Activated naive CD8-positive, alpha-beta T cell treated with anti-CD3 and anti-CD28 coated beads for 36 hours (primary cell): Measurements from ENCODE around the gene PTPRR. TPM values are rescaled to one million over a fixed set of nuclear protein-coding genes. Genes with fewer than 3 reads are reported as not detected.

Experiments
- DNase-seq: peaks from one replicate; pipeline ENCODE4 v3.0.0; 2021
- H3K27ac Mint-ChIP-seq: one replicate; pipeline ENCODE4 v1.8.0; 2022; ENCODE audit warnings: mild to moderate bottlenecking, moderate library complexity, mixed read lengths
- H3K27me3 Mint-ChIP-seq: one replicate; pipeline ENCODE4 v1.8.0; 2022; ENCODE audit warnings: mild to moderate bottlenecking, mixed read lengths
- H3K36me3 Mint-ChIP-seq: one replicate; pipeline ENCODE4 v1.8.0; 2021; ENCODE audit warnings: mild to moderate bottlenecking, mixed read lengths
- H3K4me1 Mint-ChIP-seq: one replicate; pipeline ENCODE4 v1.8.0; 2021; ENCODE audit warnings: mixed read lengths
- H3K4me3 Mint-ChIP-seq: one replicate; pipeline ENCODE4 v1.8.0; 2022; ENCODE audit warnings: mild to moderate bottlenecking, moderate library complexity, mixed read lengths
- H3K9me3 Mint-ChIP-seq: one replicate; pipeline ENCODE4 v1.8.0; 2022; ENCODE audit warnings: mixed read lengths
- total RNA-seq, 2 experiments: library from RNA; stranded (reverse); gene quantifications; one replicate each; pipeline ENCODE4 v1.2.3, GENCODE V29; 2021

The PTPRR gene
- total RNA-seq, 2 experiments from 2014 or later: not detected

GRCh38 chr12:70928071-70928470 lies 7.5 kb upstream of the PTPRR start:
- Mint-ChIP-seq H3K27me3 (no peaks in the 10 kb centered on the region), H3K27ac (no peak overlapping the region)
- DNase-seq: no peak

DNA sequence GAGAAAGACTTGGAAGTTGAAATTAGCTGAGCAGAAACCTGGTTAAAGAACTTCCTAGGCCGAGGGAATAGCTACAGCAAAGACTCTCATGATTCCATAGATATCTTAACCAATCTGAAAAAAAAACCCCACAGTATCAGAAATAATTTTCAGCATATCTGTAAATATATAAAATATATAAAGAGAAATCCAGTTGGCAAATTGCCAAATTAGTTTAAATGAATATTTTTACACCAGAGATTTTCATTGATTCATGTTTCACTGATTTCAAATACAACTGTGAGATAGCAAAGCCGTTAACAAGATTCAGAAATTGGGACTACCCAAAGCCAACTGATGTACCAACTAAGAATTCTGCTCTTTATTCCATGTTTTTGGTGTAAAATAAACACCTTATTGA lies 6.8 kb upstream of the PTPRR start:
- H3K27me3 Mint-ChIP-seq: no peaks in the 10 kb centered on the region
- H3K36me3 Mint-ChIP-seq: no peaks in the 10 kb centered on the region
- H3K27ac Mint-ChIP-seq: no peak overlapping the region
- no peaks in the 10 kb centered on the region for H3K9me3 Mint-ChIP-seq
- no peak overlapping the region for H3K4me3 Mint-ChIP-seq
- DNase-seq: no peak
- H3K4me1 Mint-ChIP-seq: no peaks in the 10 kb centered on the region

More at GRCh38 chr12:70928071-70928470, 7.5 kb upstream of the PTPRR start:
- Mint-ChIP-seq H3K4me1 (no peaks in the 10 kb centered on the region), H3K36me3 (no peaks in the 10 kb centered on the region), H3K4me3 (no peak overlapping the region), H3K9me3 (no peaks in the 10 kb centered on the region)

- no peaks in the 10 kb centered on the region for H3K4me1 Mint-ChIP-seq
- no peak overlapping the region for H3K4me3 Mint-ChIP-seq
- H3K36me3 Mint-ChIP-seq: no peaks in the 10 kb centered on the region
- no peaks in the 10 kb centered on the region for H3K9me3 Mint-ChIP-seq
- DNase-seq: no peak
- no peak overlapping the region for H3K27ac Mint-ChIP-seq
- H3K27me3 Mint-ChIP-seq: peaks cover 10% of the 10 kb centered on the region
Observed at GRCh38 chr12:70925539-70925938, 5.0 kb upstream of the PTPRR start.

GRCh38 chr12:70920891-70921290 lies 353 bp upstream of the PTPRR start:
- peaks cover 2% of the 10 kb centered on the region for H3K4me1 Mint-ChIP-seq
- no peaks in the 10 kb centered on the region for H3K36me3 Mint-ChIP-seq
- H3K27me3 Mint-ChIP-seq: peaks cover 30% of the 10 kb centered on the region
- H3K4me3 Mint-ChIP-seq: no peak overlapping the region
- no peak overlapping the region for H3K27ac Mint-ChIP-seq
- no peaks in the 10 kb centered on the region for H3K9me3 Mint-ChIP-seq
- DNase-seq: no peak

DNA sequence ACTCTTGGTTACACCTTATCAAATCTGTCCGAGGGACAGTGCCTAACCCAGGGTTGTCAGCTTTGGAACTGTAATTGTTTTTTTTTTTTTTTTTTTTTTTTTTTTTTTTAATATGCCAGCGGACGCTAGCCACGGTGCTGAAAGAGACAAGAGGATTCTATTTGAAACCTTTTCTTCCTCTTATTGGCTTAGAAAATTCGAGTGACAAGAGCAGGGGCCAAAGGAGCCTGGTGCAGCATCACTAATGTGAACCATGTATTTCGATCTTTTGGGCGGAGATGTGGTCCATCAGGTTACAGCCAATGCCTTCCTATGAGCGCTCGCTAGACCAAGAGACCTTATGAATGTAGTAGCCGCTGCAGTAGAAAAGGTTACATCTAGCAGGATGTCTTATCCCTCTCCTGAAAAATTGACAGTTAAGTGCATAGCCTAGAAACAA lies 922 bp downstream of the PTPRR start:
- Mint-ChIP-seq H3K36me3 (no peaks in the 10 kb centered on the region), H3K4me1 (peaks cover 2% of the 10 kb centered on the region), H3K9me3 (no peaks in the 10 kb centered on the region), H3K27me3 (peaks cover 30% of the 10 kb centered on the region), H3K4me3 (no peak overlapping the region), H3K27ac (no peak overlapping the region)
- no peak for DNase-seq

GRCh38 chr12:70919176-70919575 lies 1.4 kb downstream of the PTPRR start:
- Mint-ChIP-seq H3K27ac (no peak overlapping the region), H3K4me1 (peaks cover 2% of the 10 kb centered on the region), H3K27me3 (peaks cover 30% of the 10 kb centered on the region), H3K9me3 (no peaks in the 10 kb centered on the region), H3K36me3 (no peaks in the 10 kb centered on the region), H3K4me3 (no peak overlapping the region)
- DNase-seq: no peak

DNA sequence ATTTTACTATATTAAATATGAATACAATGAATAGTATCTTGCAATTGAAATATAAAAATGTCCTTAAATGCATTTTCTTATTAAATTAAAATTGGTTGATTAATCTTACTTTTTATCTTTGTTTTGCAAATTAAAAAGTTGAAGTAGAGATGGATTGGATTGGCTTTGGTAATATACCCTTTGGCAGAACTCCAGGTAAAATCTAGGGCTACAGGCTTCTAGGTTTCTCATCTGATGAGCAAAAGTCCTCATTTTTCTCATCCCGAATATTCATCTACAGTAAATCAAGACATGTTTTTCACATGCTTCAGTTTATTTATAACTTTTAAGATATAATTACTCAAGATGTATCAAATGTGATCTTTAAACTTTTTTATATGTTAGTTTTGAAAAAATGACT lies 2.2 kb downstream of the PTPRR start:
- Mint-ChIP-seq H3K27ac (no peak overlapping the region), H3K4me1 (peaks cover 2% of the 10 kb centered on the region), H3K36me3 (no peaks in the 10 kb centered on the region), H3K9me3 (no peaks in the 10 kb centered on the region), H3K4me3 (no peak overlapping the region), H3K27me3 (peaks cover 30% of the 10 kb centered on the region)
- no peak for DNase-seq

DNA sequence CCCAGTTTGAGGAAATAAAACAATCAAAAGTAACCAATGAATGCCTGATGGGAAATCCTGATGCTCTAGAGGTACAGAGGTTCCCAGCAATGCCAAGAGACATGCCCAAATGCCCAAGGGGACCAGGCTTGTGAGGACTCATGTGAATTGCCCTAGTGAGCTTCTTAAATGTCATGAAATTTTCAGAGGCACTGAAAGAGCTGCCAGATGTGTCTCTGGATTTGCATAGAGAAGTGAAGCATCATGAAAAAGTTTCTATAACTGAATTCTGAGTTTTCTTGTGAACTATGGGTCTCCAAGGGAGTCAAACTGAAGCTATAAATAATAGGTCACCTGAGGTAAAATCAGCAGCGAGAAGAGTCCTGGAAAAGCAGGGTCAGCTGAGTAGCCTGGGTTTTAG lies 9.9 kb downstream of the PTPRR start:
- H3K27ac Mint-ChIP-seq: no peak overlapping the region
- no peaks in the 10 kb centered on the region for H3K36me3 Mint-ChIP-seq
- no peak for DNase-seq
- no peak overlapping the region for H3K4me3 Mint-ChIP-seq
- no peaks in the 10 kb centered on the region for H3K4me1 Mint-ChIP-seq
- peaks cover 2% of the 10 kb centered on the region for H3K9me3 Mint-ChIP-seq
- no peaks in the 10 kb centered on the region for H3K27me3 Mint-ChIP-seq

DNA sequence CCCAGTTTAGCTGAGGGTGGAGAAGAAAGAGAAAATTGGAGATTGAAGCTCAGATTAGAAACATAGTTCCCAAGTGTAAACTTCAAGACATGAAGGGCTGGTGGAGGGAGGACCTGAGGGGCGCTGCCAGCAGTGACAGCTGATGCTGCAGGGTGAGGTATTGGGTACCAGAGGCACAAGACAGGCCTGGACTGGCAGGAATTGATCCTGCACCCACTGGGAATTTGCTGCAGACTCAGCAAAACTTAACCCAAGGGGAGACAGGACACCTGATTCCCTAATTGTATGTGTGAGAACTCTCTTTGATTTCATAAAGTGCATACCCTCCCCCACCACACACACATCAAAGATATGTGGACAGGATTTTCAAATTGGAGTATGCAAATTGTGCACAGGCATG lies 11.6 kb downstream of the PTPRR start:
- H3K27me3 Mint-ChIP-seq: no peaks in the 10 kb centered on the region

DNA sequence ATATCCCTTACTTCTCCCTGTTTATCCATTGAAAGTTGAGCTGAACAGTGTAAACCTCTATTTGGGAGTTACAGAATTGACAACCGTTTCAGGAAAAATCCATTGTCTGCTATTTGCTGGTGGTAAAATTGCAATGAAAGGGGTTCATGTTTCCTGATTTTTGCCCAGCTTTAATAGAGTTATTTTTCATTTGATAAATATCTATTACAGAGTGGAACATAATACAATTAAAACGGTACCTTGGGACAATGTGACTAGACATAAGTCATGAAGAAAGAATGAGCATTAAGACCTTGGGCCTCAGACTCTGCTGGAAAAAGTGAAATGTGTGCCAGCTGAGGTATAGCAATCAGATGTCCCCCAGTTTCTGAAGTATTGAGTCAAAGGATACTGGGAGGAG lies 13.1 kb downstream of the PTPRR start:
- H3K27ac Mint-ChIP-seq: no peak overlapping the region
- H3K4me3 Mint-ChIP-seq: no peak overlapping the region
- H3K4me1 Mint-ChIP-seq: no peaks in the 10 kb centered on the region
- no peaks in the 10 kb centered on the region for H3K27me3 Mint-ChIP-seq
- H3K36me3 Mint-ChIP-seq: no peaks in the 10 kb centered on the region
- H3K9me3 Mint-ChIP-seq: peaks cover 2% of the 10 kb centered on the region
- no peak for DNase-seq

More for the DNA sequence above, 11.6 kb downstream of the PTPRR start:
- Mint-ChIP-seq H3K27ac (no peak overlapping the region), H3K4me1 (no peaks in the 10 kb centered on the region), H3K4me3 (no peak overlapping the region), H3K36me3 (no peaks in the 10 kb centered on the region), H3K9me3 (peaks cover 2% of the 10 kb centered on the region)
- no peak for DNase-seq

DNA sequence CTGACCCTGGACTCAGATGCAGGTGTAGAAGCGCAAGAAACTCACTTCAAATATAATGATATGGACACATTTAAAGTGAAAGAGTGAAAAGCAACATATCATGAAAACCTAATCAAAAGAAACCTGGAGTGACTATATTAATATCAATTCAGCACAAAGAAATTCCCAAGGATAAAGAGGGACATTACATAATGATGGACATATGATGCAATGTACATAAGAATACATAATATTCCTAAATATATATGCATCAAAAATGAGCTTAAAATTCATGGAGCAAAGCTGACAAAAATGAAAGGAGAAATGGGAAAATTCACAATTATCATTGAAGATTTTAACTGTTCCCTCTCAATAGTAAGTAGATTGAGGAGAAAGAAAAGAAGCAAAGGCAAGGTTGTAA lies 24.6 kb downstream of the PTPRR start:
- Mint-ChIP-seq H3K27ac (no peak overlapping the region), H3K4me1 (no peaks in the 10 kb centered on the region), H3K36me3 (no peaks in the 10 kb centered on the region), H3K9me3 (peaks cover 6% of the 10 kb centered on the region), H3K27me3 (no peaks in the 10 kb centered on the region), H3K4me3 (no peak overlapping the region)
- DNase-seq: no peak

- H3K27me3 Mint-ChIP-seq: no peaks in the 10 kb centered on the region
- H3K9me3 Mint-ChIP-seq: peaks cover 6% of the 10 kb centered on the region
- H3K4me1 Mint-ChIP-seq: no peaks in the 10 kb centered on the region
- no peak overlapping the region for H3K4me3 Mint-ChIP-seq
- H3K27ac Mint-ChIP-seq: no peak overlapping the region
- no peaks in the 10 kb centered on the region for H3K36me3 Mint-ChIP-seq
- no peak for DNase-seq
Observed at GRCh38 chr12:70892593-70892992, 27.9 kb downstream of the PTPRR start.

GRCh38 chr12:70890895-70891832 lies 29.4 kb downstream of the PTPRR start:
- H3K4me1 Mint-ChIP-seq: no peaks in the 10 kb centered on the region
- H3K4me3 Mint-ChIP-seq: no peak overlapping the region
- no peak for DNase-seq
- no peaks in the 10 kb centered on the region for H3K36me3 Mint-ChIP-seq
- H3K27ac Mint-ChIP-seq: no peak overlapping the region
- H3K9me3 Mint-ChIP-seq: peaks cover 4% of the 10 kb centered on the region
- no peaks in the 10 kb centered on the region for H3K27me3 Mint-ChIP-seq

DNA sequence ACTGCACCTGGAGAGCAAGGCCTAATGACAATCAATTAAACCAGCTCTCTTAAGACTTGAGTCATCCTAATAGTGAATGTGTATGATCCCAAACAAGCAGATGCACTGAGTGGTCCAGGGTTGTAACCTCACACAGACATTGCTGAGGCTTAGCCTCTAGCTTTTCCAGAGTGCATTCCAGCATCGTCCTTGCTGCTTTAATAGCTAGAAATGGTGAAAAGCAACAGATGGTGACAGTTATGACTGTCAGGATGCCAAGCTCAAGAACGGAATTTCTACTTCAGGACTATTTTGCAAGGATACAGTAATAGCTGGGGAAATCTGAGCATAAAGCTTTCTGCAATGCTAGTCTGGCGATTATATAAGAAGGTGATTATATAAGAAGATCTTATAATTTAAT lies 34.6 kb downstream of the PTPRR start:
- no peak for DNase-seq
- Mint-ChIP-seq H3K4me3 (no peak overlapping the region), H3K27ac (no peak overlapping the region), H3K9me3 (no peaks in the 10 kb centered on the region), H3K4me1 (no peaks in the 10 kb centered on the region), H3K36me3 (no peaks in the 10 kb centered on the region), H3K27me3 (no peaks in the 10 kb centered on the region)

DNA sequence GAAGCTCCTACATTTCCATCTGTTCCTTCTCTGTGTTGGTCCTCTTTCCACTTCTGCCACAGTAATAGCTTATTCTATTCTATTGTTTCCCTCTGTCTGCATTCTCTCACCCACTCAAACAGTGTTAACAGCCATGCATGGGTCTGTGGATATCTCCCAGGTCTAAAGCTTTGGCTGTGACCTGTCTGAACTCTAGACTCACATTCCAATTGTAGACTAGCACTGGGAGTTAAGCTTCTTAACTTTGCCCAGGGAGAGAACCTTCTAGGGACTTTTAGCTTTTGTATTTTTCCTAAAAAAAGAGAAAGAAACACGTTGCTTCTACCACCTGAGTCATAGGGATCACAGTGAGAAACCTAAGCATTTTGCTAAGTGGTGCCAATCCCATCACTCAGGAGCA lies 36.7 kb downstream of the PTPRR start:
- DNase-seq: no peak
- Mint-ChIP-seq H3K36me3 (no peaks in the 10 kb centered on the region), H3K9me3 (no peaks in the 10 kb centered on the region), H3K4me3 (no peak overlapping the region), H3K4me1 (no peaks in the 10 kb centered on the region), H3K27me3 (no peaks in the 10 kb centered on the region), H3K27ac (no peak overlapping the region)

DNA sequence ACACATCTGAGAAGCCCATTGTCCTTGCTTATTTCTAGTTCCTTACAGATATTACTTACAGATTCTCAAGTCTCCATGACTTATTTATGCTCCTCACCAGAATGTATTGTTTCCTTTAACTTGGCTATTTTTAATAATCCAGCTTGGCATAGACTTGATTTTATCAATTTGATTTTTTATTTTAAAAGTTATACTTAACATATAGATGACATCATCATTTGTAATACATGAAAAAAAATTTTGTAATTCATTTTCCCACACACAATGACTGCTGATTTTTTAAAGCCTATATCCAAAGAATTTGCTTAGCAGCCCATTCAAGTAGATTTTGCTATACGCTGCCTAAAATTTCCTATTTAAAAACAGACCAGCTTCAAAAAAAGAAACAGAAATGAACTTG lies 39.8 kb downstream of the PTPRR start:
- no peak overlapping the region for H3K4me3 Mint-ChIP-seq
- H3K36me3 Mint-ChIP-seq: no peaks in the 10 kb centered on the region
- no peak overlapping the region for H3K27ac Mint-ChIP-seq
- no peaks in the 10 kb centered on the region for H3K4me1 Mint-ChIP-seq
- peaks cover 2% of the 10 kb centered on the region for H3K9me3 Mint-ChIP-seq
- no peak for DNase-seq
- no peaks in the 10 kb centered on the region for H3K27me3 Mint-ChIP-seq
